Breast epithelium (tissue), 3 donors: ENCODE measurements around the gene CCDC38.

Experiments
- CTCF ChIP-seq, 3 donors: fragments of 450-650 bp; IDR thresholded peaks; one replicate each; pipeline ENCODE4 v1.5.1; 2016 to 2017; ENCODE audit warnings: antibody characterized with exemption in 3 of 3, mild to moderate bottlenecking in 3 of 3, moderate library complexity in 3 of 3
- POLR2A ChIP-seq: fragments of 450-650 bp; IDR thresholded peaks from one replicate; pipeline ENCODE4 v1.6.1; 2016; ENCODE audit warnings: antibody characterized with exemption, mild to moderate bottlenecking, moderate library complexity
- POLR2AphosphoS5 ChIP-seq, 3 donors: sonication (generic); formaldehyde crosslinking; IDR thresholded peaks; one replicate each; pipeline ENCODE4 v1.6.1; 2017; ENCODE audit warnings: antibody characterized with exemption in 3 of 3

- TF ChIP-seq CTCF (IDR thresholded peaks at IDR 0.05) (no peak), POLR2A (no peak), POLR2AphosphoS5 (IDR thresholded peaks at IDR 0.05) (no peak)
These were observed 20.2 kb downstream of the CCDC38 start for GRCh38 chr12:95922231-95922630.
